DOHH2 (cell line): ENCODE results near the gene DCDC2C.

Experiments
- H3F3A ChIP-seq: fragments of 200-600 bp; sonication (generic), shearing (Covaris generic); 2 replicates; pipeline ENCODE4 v1.6.0; 2016; ENCODE audit warnings: antibody characterized with exemption, mild to moderate bottlenecking; ENCODE audit not compliant: control insufficient read depth, insufficient read depth
- H3K27ac ChIP-seq: fragments of 200-600 bp; sonication (generic); 2 replicates; pipeline ENCODE4 v1.5.1; 2014; ENCODE audit warnings: low read depth, mild to moderate bottlenecking, low read length, moderate library complexity
- H3K27me3 ChIP-seq: fragments of 200-600 bp; sonication (generic); 2 replicates; pipeline ENCODE4 v1.6.1; 2014; ENCODE audit warnings: mild to moderate bottlenecking, low read length, mixed read lengths; ENCODE audit not compliant: control insufficient read depth
- H3K36me3 ChIP-seq: fragments of 200-600 bp; sonication (generic); 2 replicates; pipeline ENCODE4 v1.6.1; 2014; ENCODE audit warnings: mild to moderate bottlenecking, low read length, moderate library complexity, mixed read lengths; ENCODE audit not compliant: control insufficient read depth
- H3K4me1 ChIP-seq: fragments of 200-600 bp; sonication (generic); 2 replicates; pipeline ENCODE4 v1.6.1; 2014; ENCODE audit warnings: mild to moderate bottlenecking, low read length, mixed read lengths; ENCODE audit not compliant: control insufficient read depth
- H3K4me2 ChIP-seq: fragments of 200-600 bp; sonication (generic); 2 replicates; pipeline ENCODE4 v1.6.0; 2014; ENCODE audit warnings: mild to moderate bottlenecking, low read length, moderate library complexity
- H3K4me3 ChIP-seq: fragments of 200-600 bp; sonication (generic); 2 replicates; pipeline ENCODE4 v1.5.1; 2014; ENCODE audit warnings: mild to moderate bottlenecking, low read length, mixed read lengths
- H3K79me2 ChIP-seq: fragments of 200-600 bp; sonication (generic); 2 replicates; pipeline ENCODE4 v1.6.1; 2014; ENCODE audit warnings: mild to moderate bottlenecking, low read length, mixed read lengths; ENCODE audit not compliant: control insufficient read depth
- H3K9me2 ChIP-seq: fragments of 200-600 bp; sonication (generic); replicated peaks from 2 replicates; pipeline ENCODE4 v1.6.1; 2014; ENCODE audit warnings: mild to moderate bottlenecking, low read length, mixed read lengths; ENCODE audit not compliant: control insufficient read depth
- H3K9me3 ChIP-seq: fragments of 200-600 bp; sonication (generic); 2 replicates; pipeline ENCODE4 v1.6.1; 2014; ENCODE audit warnings: antibody characterized with exemption, low read length, mixed read lengths; ENCODE audit not compliant: control insufficient read depth, insufficient read depth
- H4K20me1 ChIP-seq: fragments of 200-600 bp; sonication (generic); 2 replicates; pipeline ENCODE4 v1.6.0; 2014; ENCODE audit warnings: low read depth, mild to moderate bottlenecking, antibody characterized with exemption, low read length, moderate library complexity; ENCODE audit not compliant: control insufficient read depth, insufficient read depth
- CTCF ChIP-seq: fragments of 200-600 bp; sonication (generic); IDR thresholded peaks from one replicate; pipeline ENCODE4 v1.5.1; 2014; ENCODE audit warnings: antibody characterized with exemption, mild to moderate bottlenecking, low read depth, low read length; ENCODE audit not compliant: poor library complexity, severe bottlenecking
- EZH2phosphoT487 ChIP-seq: fragments of 200-600 bp; sonication (generic); IDR thresholded peaks from 2 replicates; pipeline ENCODE4 v1.6.1; 2017; ENCODE audit warnings: borderline replicate concordance, mild to moderate bottlenecking, antibody characterized with exemption, low read length, moderate library complexity, mixed read lengths

Gene DCDC2C

GRCh38 chr2:3683748-3684454 lies 19.5 kb upstream of the DCDC2C start:
- Histone ChIP-seq H3K4me1 (0 out of 2 replicates have a peak, but pooled peaks cover 5% of the 10 kb centered on the region), H3K4me3 (no peak overlapping the region), H3K79me2 (no peaks in the 10 kb centered on the region), H3K27ac (no peak overlapping the region), H3K9me2 (no peaks in the 10 kb centered on the region), H4K20me1 (no peaks in the 10 kb centered on the region), H3K36me3 (no peaks in the 10 kb centered on the region), H3K27me3 (no peaks in the 10 kb centered on the region; the same call in 1 of the 2 replicates), H3F3A (no peaks in the 10 kb centered on the region), H3K4me2 (no peak overlapping the region), H3K9me3 (no peaks in the 10 kb centered on the region)
- TF ChIP-seq CTCF (peak; percentile 11), EZH2phosphoT487 (no peak)

- H3F3A ChIP-seq = no peaks in the 10 kb centered on the region
- no peak overlapping the region for H3K4me2 ChIP-seq
- no peak overlapping the region for H3K27ac ChIP-seq
- no peaks in the 10 kb centered on the region for H3K4me1 ChIP-seq
- H3K9me3 ChIP-seq = no peaks in the 10 kb centered on the region
- TF ChIP-seq CTCF = no peak
- no peak for TF ChIP-seq EZH2phosphoT487
- no peaks in the 10 kb centered on the region for H3K9me2 ChIP-seq
- no peak overlapping the region for H3K4me3 ChIP-seq
- H3K27me3 ChIP-seq = peaks cover 4% of the 10 kb centered on the region; the same call in 1 of the 2 replicates
- no peaks in the 10 kb centered on the region for H3K79me2 ChIP-seq
- H3K36me3 ChIP-seq = no peaks in the 10 kb centered on the region
- H4K20me1 ChIP-seq = no peaks in the 10 kb centered on the region
These were observed 13.2 kb upstream of the DCDC2C start for GRCh38 chr2:3689998-3690748.

- no peak overlapping the region for H3K27ac ChIP-seq
- no peaks in the 10 kb centered on the region for H3K4me1 ChIP-seq
- H3K79me2 ChIP-seq = no peaks in the 10 kb centered on the region
- no peak overlapping the region for H3K4me3 ChIP-seq
- H3F3A ChIP-seq = no peaks in the 10 kb centered on the region
- TF ChIP-seq EZH2phosphoT487 (no peak), CTCF (peak; percentile 69)
- H3K9me3 ChIP-seq = no peaks in the 10 kb centered on the region
- no peaks in the 10 kb centered on the region for H3K36me3 ChIP-seq
- H4K20me1 ChIP-seq = no peaks in the 10 kb centered on the region
- no peak overlapping the region for H3K4me2 ChIP-seq
- H3K27me3 ChIP-seq = peaks cover 9% of the 10 kb centered on the region
- no peaks in the 10 kb centered on the region for H3K9me2 ChIP-seq
These were observed 11.0 kb upstream of the DCDC2C start for GRCh38 chr2:3692375-3692774.
